Panc1 (cell line): Measurements from ENCODE around the gene TRPV5. TPM values are rescaled to one million over a fixed set of nuclear protein-coding genes. Genes with fewer than 3 reads are reported as not detected.

Experiments used
- ATAC-seq: fragments of 200-7000 bp; cut with Tn5 transposase; 2 replicates; pipeline ENCODE4 v1.9.1; 2020; ENCODE audit warnings: mild to moderate bottlenecking, moderate library complexity
- BruUV-seq: library from RNA; stranded (reverse); fragments of 400-500 nt; replicated peaks from 2 replicates; lab custom pipeline; 2021; lab: Mats Ljungman, UMichigan
- CTCF ChIA-PET: fragments of 300-600 bp; sonication (Branson Sonifier 250); formaldehyde crosslinking; loops from one replicate; lab custom pipeline; 2022; ENCODE audit warnings: antibody characterized with exemption; lab: Charles Lee
- POLR2A ChIA-PET: fragments of 300-600 bp; sonication (Branson Sonifier 250); formaldehyde crosslinking; loops from one replicate; lab custom pipeline; 2022; ENCODE audit warnings: antibody characterized with exemption; lab: Charles Lee
- DNase-seq: peaks from one replicate; pipeline ENCODE4 v3.0.0-alpha.2; 2010; ENCODE audit warnings: low read depth, low spot score
- H3K27ac ChIP-seq: 2 replicates; pipeline ENCODE4 v1.5.1; 2011; ENCODE audit warnings: mild to moderate bottlenecking, low read length, inconsistent platforms
- H3K27me3 ChIP-seq: fragments of 200-500 bp; sonication (Bioruptor generic); 2 replicates; pipeline ENCODE4 v1.6.0; 2014; ENCODE audit warnings: low read length, inconsistent platforms; ENCODE audit not compliant: control insufficient read depth, insufficient read depth
- H3K36me3 ChIP-seq: fragments of 200-500 bp; sonication (Bioruptor generic); 2 replicates; pipeline ENCODE4 v1.5.1; 2014; ENCODE audit warnings: inconsistent platforms, mild to moderate bottlenecking, low read length, moderate library complexity; ENCODE audit not compliant: control insufficient read depth, insufficient read depth
- H3K4me1 ChIP-seq: 2 replicates; pipeline ENCODE4 v1.5.1; 2011; ENCODE audit warnings: inconsistent platforms, mild to moderate bottlenecking, low read length, moderate library complexity; ENCODE audit not compliant: control insufficient read depth, insufficient read depth
- H3K4me3 ChIP-seq, 2 experiments: 2 replicates each; pipeline ENCODE4 v1.5.1; 2011 to 2012; ENCODE audit warnings: low read depth in 2 of 2, low read length in 2 of 2, mild to moderate bottlenecking in 2 of 2, inconsistent platforms in 1 of 2, moderate library complexity in 1 of 2
- H3K9me3 ChIP-seq: fragments of 200-500 bp; sonication (Bioruptor generic); 2 replicates; pipeline ENCODE4 v1.5.1; 2014; ENCODE audit warnings: low read depth, mild to moderate bottlenecking, inconsistent platforms, low read length, moderate library complexity; ENCODE audit not compliant: control insufficient read depth, insufficient read depth
- POLR2AphosphoS5 ChIP-seq: IDR thresholded peaks from 2 replicates; pipeline ENCODE4 v1.6.1; 2012; ENCODE audit warnings: mild to moderate bottlenecking, low read depth, low read length, moderate library complexity
- REST ChIP-seq, 2 experiments: IDR thresholded peaks; 2 replicates each; pipeline ENCODE4 v1.6.1; 2011 to 2012; ENCODE audit warnings: low read depth in 2 of 2, control low read depth in 1 of 2, low read length in 1 of 2, mild to moderate bottlenecking in 1 of 2, moderate library complexity in 1 of 2; ENCODE audit not compliant: insufficient read depth in 1 of 2
- SIN3A ChIP-seq: IDR thresholded peaks from 2 replicates; pipeline ENCODE4 v1.6.1; 2012; ENCODE audit warnings: low read depth, mild to moderate bottlenecking, low read length, moderate library complexity, borderline replicate concordance; ENCODE audit not compliant: insufficient read depth
- TCF7L2 ChIP-seq: IDR thresholded peaks from 2 replicates; pipeline ENCODE4 v1.6.1; 2011; ENCODE audit warnings: mild to moderate bottlenecking, low read depth, low read length, inconsistent platforms
- in situ Hi-C: cut with HindIII; loops from 2 replicates; pipeline ENCODE4 v1.10.0; 2016; ENCODE audit warnings: low sequenced_read_pairs, low pct_unique_long_range_greater_than_20kb
- intact Hi-C: fragments of 100-400 bp; cut with micrococcal nuclease; formaldehyde crosslinking; loops from one replicate; pipeline ENCODE4 v1.10.0; 2022; ENCODE audit not compliant: unreplicated experiment
- total RNA-seq: library from RNA; stranded (reverse); gene quantifications from one replicate; pipeline ENCODE4 v1.2.1, GENCODE V29; 2021; ENCODE audit not compliant: unreplicated experiment
- TF ChIP-seq, protein P1 (sequence below): fragments of 450-650 bp; IDR thresholded peaks from 2 replicates; pipeline ENCODE4 v1.5.1; 2017; ENCODE audit warnings: mild to moderate bottlenecking

TRPV5 gene
- total RNA-seq, 1 experiment from 2014 or later: not detected

GRCh38 chr7:142887282-142888015, 46.1 kb downstream of the TRPV5 start:
- H3K27me3 ChIP-seq: peaks cover 2% of the 10 kb centered on the region; the same call in 1 of the 2 replicates
- CTCF ChIA-PET: no interaction called here
- no peaks in the 10 kb centered on the region for H3K4me1 ChIP-seq
- no peak overlapping the region for H3K4me3 ChIP-seq
- ATAC-seq: no peak
- BruUV-seq: no TSS peak
- in situ Hi-C loops (no loop called here), intact Hi-C loops (no loop called here)
- POLR2A ChIA-PET: no interaction called here
- TF ChIP-seq, protein P1, sequence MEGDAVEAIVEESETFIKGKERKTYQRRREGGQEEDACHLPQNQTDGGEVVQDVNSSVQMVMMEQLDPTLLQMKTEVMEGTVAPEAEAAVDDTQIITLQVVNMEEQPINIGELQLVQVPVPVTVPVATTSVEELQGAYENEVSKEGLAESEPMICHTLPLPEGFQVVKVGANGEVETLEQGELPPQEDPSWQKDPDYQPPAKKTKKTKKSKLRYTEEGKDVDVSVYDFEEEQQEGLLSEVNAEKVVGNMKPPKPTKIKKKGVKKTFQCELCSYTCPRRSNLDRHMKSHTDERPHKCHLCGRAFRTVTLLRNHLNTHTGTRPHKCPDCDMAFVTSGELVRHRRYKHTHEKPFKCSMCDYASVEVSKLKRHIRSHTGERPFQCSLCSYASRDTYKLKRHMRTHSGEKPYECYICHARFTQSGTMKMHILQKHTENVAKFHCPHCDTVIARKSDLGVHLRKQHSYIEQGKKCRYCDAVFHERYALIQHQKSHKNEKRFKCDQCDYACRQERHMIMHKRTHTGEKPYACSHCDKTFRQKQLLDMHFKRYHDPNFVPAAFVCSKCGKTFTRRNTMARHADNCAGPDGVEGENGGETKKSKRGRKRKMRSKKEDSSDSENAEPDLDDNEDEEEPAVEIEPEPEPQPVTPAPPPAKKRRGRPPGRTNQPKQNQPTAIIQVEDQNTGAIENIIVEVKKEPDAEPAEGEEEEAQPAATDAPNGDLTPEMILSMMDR: no peak
- no peak for TF ChIP-seq POLR2AphosphoS5
- TF ChIP-seq REST (IDR thresholded peaks at IDR 0.05; ENCODE audit: insufficient read depth in 1 of 2, low read depth in 2 of 2, low read length in 1 of 2): no peak
- no peak for TF ChIP-seq TCF7L2
- no peak for TF ChIP-seq SIN3A
- no peaks in the 10 kb centered on the region for H3K36me3 ChIP-seq
- no peak for DNase-seq
- no peaks in the 10 kb centered on the region for H3K9me3 ChIP-seq
- H3K27ac ChIP-seq: no peak overlapping the region

DNA sequence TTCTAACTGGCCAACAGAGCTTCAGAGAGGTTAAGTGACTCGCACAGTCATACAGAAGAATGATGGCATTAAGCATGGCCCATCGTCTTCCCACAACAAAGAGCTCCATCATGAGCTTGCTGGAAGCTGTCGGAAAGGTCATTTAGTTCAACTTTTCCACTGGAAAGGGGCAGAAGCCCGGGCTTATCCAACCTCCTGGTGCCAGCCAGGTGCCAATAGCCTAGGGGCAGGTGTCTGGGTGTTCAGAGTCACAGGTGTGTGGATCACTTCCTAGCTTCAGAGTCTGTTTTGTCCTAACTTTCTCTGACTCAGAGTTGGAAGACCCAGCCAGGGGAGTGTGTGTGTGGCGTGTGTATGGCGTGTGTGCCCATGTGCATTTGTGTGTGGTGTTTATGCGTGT, 46.7 kb downstream of the TRPV5 start:
- BruUV-seq: no TSS peak
- POLR2A ChIA-PET: no interaction called here
- Histone ChIP-seq H3K27ac (no peak overlapping the region), H3K36me3 (no peaks in the 10 kb centered on the region), H3K4me3 (no peak overlapping the region), H3K27me3 (peaks cover 2% of the 10 kb centered on the region; the same call in 1 of the 2 replicates), H3K9me3 (no peaks in the 10 kb centered on the region), H3K4me1 (no peaks in the 10 kb centered on the region)
- intact Hi-C loops: no loop called here
- DNase-seq: no peak
- CTCF ChIA-PET: no interaction called here
- TF ChIP-seq REST (IDR thresholded peaks at IDR 0.05; ENCODE audit: insufficient read depth in 1 of 2, low read depth in 2 of 2, low read length in 1 of 2) (no peak), SIN3A (no peak), TCF7L2 (no peak), POLR2AphosphoS5 (no peak)
- TF ChIP-seq, protein P1: no peak
- in situ Hi-C loops: no loop called here
- no peak for ATAC-seq
